ENCODE results near the gene F13A1.

DNA sequence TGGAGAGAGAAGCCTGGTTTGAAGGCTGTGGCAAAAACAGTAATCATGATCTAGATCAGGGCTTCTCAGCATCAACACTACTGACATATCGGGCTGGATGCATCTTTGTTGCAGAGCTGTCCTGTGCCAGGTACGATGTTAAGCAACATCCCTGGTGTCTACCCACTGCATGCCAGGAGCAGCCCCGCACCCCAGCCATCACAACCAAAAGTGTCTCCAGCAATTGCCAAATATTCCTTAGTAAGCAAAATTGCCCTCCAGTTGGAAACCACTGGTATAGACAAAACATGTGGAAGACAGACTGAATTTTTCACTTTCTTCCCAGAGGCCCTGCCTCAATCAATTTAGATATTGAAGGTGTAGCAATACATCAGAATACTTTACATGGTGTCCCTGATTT, 166.1 kb downstream of the F13A1 start:
- no peak for TF ChIP-seq POLR2A (IDR thresholded peaks at IDR 0.05)
- TF ChIP-seq, protein P1, sequence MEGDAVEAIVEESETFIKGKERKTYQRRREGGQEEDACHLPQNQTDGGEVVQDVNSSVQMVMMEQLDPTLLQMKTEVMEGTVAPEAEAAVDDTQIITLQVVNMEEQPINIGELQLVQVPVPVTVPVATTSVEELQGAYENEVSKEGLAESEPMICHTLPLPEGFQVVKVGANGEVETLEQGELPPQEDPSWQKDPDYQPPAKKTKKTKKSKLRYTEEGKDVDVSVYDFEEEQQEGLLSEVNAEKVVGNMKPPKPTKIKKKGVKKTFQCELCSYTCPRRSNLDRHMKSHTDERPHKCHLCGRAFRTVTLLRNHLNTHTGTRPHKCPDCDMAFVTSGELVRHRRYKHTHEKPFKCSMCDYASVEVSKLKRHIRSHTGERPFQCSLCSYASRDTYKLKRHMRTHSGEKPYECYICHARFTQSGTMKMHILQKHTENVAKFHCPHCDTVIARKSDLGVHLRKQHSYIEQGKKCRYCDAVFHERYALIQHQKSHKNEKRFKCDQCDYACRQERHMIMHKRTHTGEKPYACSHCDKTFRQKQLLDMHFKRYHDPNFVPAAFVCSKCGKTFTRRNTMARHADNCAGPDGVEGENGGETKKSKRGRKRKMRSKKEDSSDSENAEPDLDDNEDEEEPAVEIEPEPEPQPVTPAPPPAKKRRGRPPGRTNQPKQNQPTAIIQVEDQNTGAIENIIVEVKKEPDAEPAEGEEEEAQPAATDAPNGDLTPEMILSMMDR (IDR thresholded peaks at IDR 0.05), result no peak
